Muscle of arm (tissue), 12 donors: Measurements from ENCODE around the gene JPT1. TPM values are rescaled to one million over a fixed set of nuclear protein-coding genes. Genes with fewer than 3 reads are reported as not detected.

ENCODE experiments used
- DNase-seq: peaks from one replicate; pipeline ENCODE4 v3.0.0-alpha.2; 2013
- polyA plus RNA-seq, 12 donors: library from polyadenylated mRNA; unstranded; fragments of 120-200 nt; gene quantifications; one replicate each; pipeline ENCODE4 v1.2.1, GENCODE V29; 2013; ENCODE audit not compliant: insufficient read length in 12 of 12

JPT1 gene
- polyA plus RNA-seq, 12 donors = 156 to 369 (median 296) TPM; not detected in 1

GRCh38 chr17:75086496-75087181, 67.7 kb downstream of the JPT1 start:
- no peak for DNase-seq

Other genes with a start within 250 kb of the JPT1 start
- gene USH1G, start 231.3 kb downstream of the JPT1 start, polyA plus RNA-seq = 1 to 10 TPM in 1 of 12 donors, under 1 TPM in 3, not detected in 8; 0.04 to 2.3 (median 0.54) TPM
- gene OTOP2, start 230.2 kb downstream of the JPT1 start, polyA plus RNA-seq = under 1 TPM in 1 of 12 donors, not detected in 11; 0.15 TPM
- gene OTOP3, start 218.6 kb downstream of the JPT1 start, polyA plus RNA-seq = not detected
- 10 to 100 TPM in 3 of 12 donors, 1 to 10 TPM in 8, not detected in 1; 4.1 to 16.4 (median 7.0) TPM for gene HID1, start 181.8 kb downstream of the JPT1 start, polyA plus RNA-seq
- gene CDR2L, start 166.9 kb downstream of the JPT1 start, polyA plus RNA-seq = 10 to 100 TPM in 2 of 12 donors, 1 to 10 TPM in 9, not detected in 1; 4.5 to 12.6 (median 7.0) TPM
- gene MRPL58, start 141.8 kb downstream of the JPT1 start, polyA plus RNA-seq = 10 to 100 TPM in 11 of 12 donors, not detected in 1; 13.8 to 23.6 (median 22.2) TPM
- 100 to 1,000 TPM in 11 of 12 donors, not detected in 1; 181 to 277 (median 254) TPM for gene ATP5PD, start 107.5 kb downstream of the JPT1 start, polyA plus RNA-seq
- 10 to 100 TPM in 11 of 12 donors, not detected in 1; 10.5 to 23.8 (median 22.4) TPM for gene KCTD2, start 107.3 kb downstream of the JPT1 start, polyA plus RNA-seq
- 10 to 100 TPM in 2 of 12 donors, 1 to 10 TPM in 8, not detected in 2; 5.3 to 17.4 (median 8.1) TPM for gene SLC16A5, start 66.6 kb downstream of the JPT1 start, polyA plus RNA-seq
- gene ARMC7, start 44.5 kb downstream of the JPT1 start, polyA plus RNA-seq = 1 to 10 TPM in 11 of 12 donors, not detected in 1; 5.0 to 8.4 (median 6.7) TPM
- gene NT5C, start 22.8 kb downstream of the JPT1 start, polyA plus RNA-seq = 10 to 100 TPM in 11 of 12 donors, not detected in 1; 27.9 to 72.5 (median 37.0) TPM
- 100 to 1,000 TPM in 11 of 12 donors, not detected in 1; 315 to 505 (median 392) TPM for gene SUMO2, start 28.4 kb upstream of the JPT1 start, polyA plus RNA-seq
- gene NUP85, start 51.2 kb upstream of the JPT1 start, polyA plus RNA-seq = 10 to 100 TPM in 11 of 12 donors, not detected in 1; 26.4 to 66.3 (median 43.9) TPM
- 10 to 100 TPM in 11 of 12 donors, not detected in 1; 27.8 to 68.7 (median 37.4) TPM for gene GGA3, start 107.1 kb upstream of the JPT1 start, polyA plus RNA-seq
- 10 to 100 TPM in 11 of 12 donors, not detected in 1; 34.6 to 65.3 (median 57.7) TPM for gene MRPS7, start 107.4 kb upstream of the JPT1 start, polyA plus RNA-seq
- 10 to 100 TPM in 9 of 12 donors, 1 to 10 TPM in 2, not detected in 1; 9.3 to 14.9 (median 12.2) TPM for gene MIF4GD, start 116.7 kb upstream of the JPT1 start, polyA plus RNA-seq
- gene SLC25A19, start 134.9 kb upstream of the JPT1 start, polyA plus RNA-seq = 1 to 10 TPM in 10 of 12 donors, not detected in 2; 4.1 to 7.5 (median 5.8) TPM